Sigmoid colon (tissue), 7 donors: ENCODE results near the gene ENTR1. TPM values are rescaled to one million over a fixed set of nuclear protein-coding genes. Genes with fewer than 3 reads are reported as not detected.

Experiments used
- DNase-seq: peaks from one replicate; pipeline ENCODE4 v3.0.0-alpha.2; 2019
- H3K27ac ChIP-seq, 4 donors: fragments of 200-600 bp; sonication (generic); one replicate each; pipeline ENCODE4 v1.5.1; 2016 to 2019; ENCODE audit warnings: mild to moderate bottlenecking in 1 of 4
- H3K27me3 ChIP-seq, 3 donors: fragments of 200-600 bp; sonication (generic); one replicate each; pipeline ENCODE4 v1.5.1; 2019; ENCODE audit warnings: mild to moderate bottlenecking in 1 of 3
- H3K36me3 ChIP-seq, 4 donors: fragments of 200-600 bp; sonication (generic); one replicate each; pipeline ENCODE4 v1.5.1; 2016 to 2019
- H3K4me1 ChIP-seq, 4 donors: fragments of 200-600 bp; sonication (generic); one replicate each; pipeline ENCODE4 v1.5.1; 2017 to 2019
- H3K4me3 ChIP-seq, 4 donors: fragments of 200-600 bp; sonication (generic); one replicate each; pipeline ENCODE4 v1.5.1; 2017 to 2019; ENCODE audit warnings: mild to moderate bottlenecking in 2 of 4, moderate library complexity in 1 of 4
- H3K9me3 ChIP-seq, 4 donors: fragments of 200-600 bp in 3 of 4; sonication (generic) in 3 of 4; one replicate each; pipeline versions ENCODE4 v1.5.1 to v1.6.1; 2013 to 2019
- EP300 ChIP-seq, 4 donors: sonication (generic); formaldehyde crosslinking; IDR thresholded peaks; one replicate each; pipeline ENCODE4 v1.6.1; 2017; ENCODE audit warnings: antibody characterized with exemption in 4 of 4
- POLR2A ChIP-seq, 2 donors: fragments of 450-650 bp; IDR thresholded peaks; one replicate each; pipeline ENCODE4 v1.6.1; 2016; ENCODE audit warnings: antibody characterized with exemption in 2 of 2, mild to moderate bottlenecking in 2 of 2, moderate library complexity in 2 of 2
- POLR2AphosphoS5 ChIP-seq, 4 donors: sonication (generic); formaldehyde crosslinking; IDR thresholded peaks; one replicate each; pipeline ENCODE4 v1.6.1; 2017; ENCODE audit warnings: antibody characterized with exemption in 4 of 4
- WGBS, 2 donors: extraction: QIAGEN DNeasy Blood & Tissue Kit; methylation state at CpG; one replicate each; pipeline ENCODE4 v1.1.7; 2013; 5-methylcytosine and 5-hydroxymethylcytosine counted together
- intact Hi-C: fragments of 100-400 bp; cut with DNase I; formaldehyde crosslinking; loops from one replicate; pipeline ENCODE4 v1.15.1; 2023
- polyA plus RNA-seq, 3 donors: library from polyadenylated mRNA; stranded (reverse); fragments of 200-250 nt; gene quantifications; one replicate each; pipeline ENCODE4 v1.2.3, GENCODE V29; 2013
- total RNA-seq, 4 donors: library from RNA; depleted of rRNA; stranded (reverse); fragments of >200 nt; gene quantifications; one replicate each; pipeline ENCODE4 v1.1.0, GENCODE V29; 2016
- TF ChIP-seq, protein P1 (sequence below), 4 experiments: fragments of 450-650 bp in 3 of 4; fragments of 200-600 bp in 1 of 4; IDR thresholded peaks; one replicate each; pipeline ENCODE4 v1.5.1; 2016 to 2019; ENCODE audit warnings: antibody characterized with exemption in 4 of 4, mild to moderate bottlenecking in 3 of 4, moderate library complexity in 2 of 4
- donor health status: healthy with polysubstance abuse.
- donor health status: Bipolar disorder and iron deficiency.
- donor health status: healthy.

Gene ENTR1
- total and polyA plus RNA-seq, 7 donors: 16.2 to 47.2 (median 30.6) TPM

DNA sequence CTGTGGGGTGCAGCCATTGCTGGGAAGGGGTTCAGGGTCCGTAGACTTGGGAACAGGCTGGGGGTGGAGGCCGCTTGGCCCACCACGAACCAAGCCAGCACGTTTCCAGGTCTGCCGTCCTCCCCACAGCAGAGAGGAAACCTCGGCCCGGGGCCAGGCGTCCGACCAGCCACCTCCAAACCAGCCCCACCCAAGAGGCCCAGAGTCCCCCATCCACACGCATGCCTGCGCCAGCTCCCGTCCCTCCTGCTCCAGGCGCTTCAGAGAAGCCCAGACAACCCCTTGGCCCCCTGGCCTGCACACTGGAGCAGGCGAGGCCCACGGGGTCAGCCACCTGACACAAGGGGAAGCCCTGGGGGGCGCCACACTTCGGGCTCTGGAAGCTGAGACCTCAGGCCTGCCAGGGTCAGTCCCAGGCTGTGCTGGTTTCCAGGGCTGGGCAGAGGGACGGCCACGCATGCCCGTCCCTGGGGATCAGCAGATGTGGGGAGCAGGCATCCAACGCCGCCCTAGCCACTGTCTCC, 53.1 kb downstream of the ENTR1 start:
- 70 to 80% methylated on average over 22 of the region's 22 CpGs for WGBS, 2 donors
- H3K27ac ChIP-seq: no peak overlapping the region

DNA sequence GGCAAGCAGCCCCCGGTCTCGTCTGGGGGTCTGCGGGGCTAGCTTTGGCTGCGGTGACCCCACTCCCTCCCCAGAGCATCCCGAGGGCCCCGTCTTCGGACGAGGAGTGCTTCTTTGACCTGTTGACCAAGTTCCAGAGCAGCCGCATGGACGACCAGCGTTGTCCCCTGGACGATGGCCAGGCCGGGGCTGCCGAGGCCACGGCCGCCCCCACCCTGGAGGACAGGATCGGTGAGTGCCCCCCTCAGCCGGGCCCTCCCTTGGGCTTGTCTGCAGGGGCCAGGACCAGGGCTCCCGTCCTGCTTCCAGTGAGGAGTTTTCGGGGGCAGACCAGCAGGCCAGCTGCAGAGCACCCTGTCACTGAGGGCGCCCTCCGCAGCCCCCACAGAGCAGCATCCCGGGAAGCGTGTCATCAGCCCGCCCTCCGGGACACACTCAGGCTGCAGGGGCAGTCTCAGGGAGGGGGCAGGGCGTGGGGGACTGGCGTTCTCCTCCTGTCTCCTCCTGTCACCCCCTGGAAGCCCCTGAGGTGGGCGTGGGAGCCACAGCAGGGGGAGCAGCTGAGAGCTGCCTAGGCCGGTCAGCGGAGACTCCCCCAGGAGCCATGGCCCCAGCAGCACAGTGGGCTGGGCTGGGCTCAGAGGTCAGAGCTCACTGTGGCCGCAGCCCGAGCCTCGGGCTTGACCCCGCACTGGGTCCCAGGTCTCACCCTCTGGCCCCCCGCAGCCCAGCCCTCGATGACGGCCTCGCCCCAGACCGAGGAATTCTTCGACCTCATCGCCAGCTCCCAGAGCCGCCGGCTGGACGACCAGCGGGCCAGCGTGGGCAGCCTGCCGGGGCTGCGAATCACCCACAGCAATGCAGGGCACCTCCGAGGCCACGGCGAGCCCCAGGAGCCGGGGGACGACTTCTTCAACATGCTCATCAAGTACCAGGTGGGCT, 54.5 kb downstream of the ENTR1 start:
- intact Hi-C loops: no loop called here
- Histone ChIP-seq H3K9me3 (no peaks in the 10 kb centered on the region), H3K27ac (no peak overlapping the region), H3K36me3 (peaks cover 0 to 31% (median 6%) of the 10 kb centered on the region in 4 donors), H3K4me1 (peaks cover 0 to 25% (median 15%) of the 10 kb centered on the region in 4 donors), H3K4me3 (no peak overlapping the region), H3K27me3 (no peaks in the 10 kb centered on the region)
- TF ChIP-seq POLR2AphosphoS5 (IDR thresholded peaks at IDR 0.05) (no peak), POLR2A (IDR thresholded peaks at IDR 0.05) (no peak), EP300 (IDR thresholded peaks at IDR 0.05) (no peak)
- TF ChIP-seq, protein P1, sequence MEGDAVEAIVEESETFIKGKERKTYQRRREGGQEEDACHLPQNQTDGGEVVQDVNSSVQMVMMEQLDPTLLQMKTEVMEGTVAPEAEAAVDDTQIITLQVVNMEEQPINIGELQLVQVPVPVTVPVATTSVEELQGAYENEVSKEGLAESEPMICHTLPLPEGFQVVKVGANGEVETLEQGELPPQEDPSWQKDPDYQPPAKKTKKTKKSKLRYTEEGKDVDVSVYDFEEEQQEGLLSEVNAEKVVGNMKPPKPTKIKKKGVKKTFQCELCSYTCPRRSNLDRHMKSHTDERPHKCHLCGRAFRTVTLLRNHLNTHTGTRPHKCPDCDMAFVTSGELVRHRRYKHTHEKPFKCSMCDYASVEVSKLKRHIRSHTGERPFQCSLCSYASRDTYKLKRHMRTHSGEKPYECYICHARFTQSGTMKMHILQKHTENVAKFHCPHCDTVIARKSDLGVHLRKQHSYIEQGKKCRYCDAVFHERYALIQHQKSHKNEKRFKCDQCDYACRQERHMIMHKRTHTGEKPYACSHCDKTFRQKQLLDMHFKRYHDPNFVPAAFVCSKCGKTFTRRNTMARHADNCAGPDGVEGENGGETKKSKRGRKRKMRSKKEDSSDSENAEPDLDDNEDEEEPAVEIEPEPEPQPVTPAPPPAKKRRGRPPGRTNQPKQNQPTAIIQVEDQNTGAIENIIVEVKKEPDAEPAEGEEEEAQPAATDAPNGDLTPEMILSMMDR (IDR thresholded peaks at IDR 0.05): no peak
- DNase-seq: no peak
- WGBS, 2 donors: 69 to 88% methylated on average over 54 of the region's 54 CpGs

More for the DNA sequence above, 53.1 kb downstream of the ENTR1 start:
- TF ChIP-seq POLR2AphosphoS5 (IDR thresholded peaks at IDR 0.05) (no peak), POLR2A (IDR thresholded peaks at IDR 0.05) (no peak), EP300 (IDR thresholded peaks at IDR 0.05) (no peak)
- TF ChIP-seq, protein P1 (IDR thresholded peaks at IDR 0.05): no peak
- Histone ChIP-seq H3K36me3 (peaks cover 0 to 31% (median 6%) of the 10 kb centered on the region in 4 donors), H3K9me3 (no peaks in the 10 kb centered on the region), H3K4me3 (no peak overlapping the region), H3K27me3 (no peaks in the 10 kb centered on the region), H3K4me1 (peaks cover 0 to 39% (median 28%) of the 10 kb centered on the region in 4 donors)
- intact Hi-C loops: no loop called here
- no peak for DNase-seq

DNA sequence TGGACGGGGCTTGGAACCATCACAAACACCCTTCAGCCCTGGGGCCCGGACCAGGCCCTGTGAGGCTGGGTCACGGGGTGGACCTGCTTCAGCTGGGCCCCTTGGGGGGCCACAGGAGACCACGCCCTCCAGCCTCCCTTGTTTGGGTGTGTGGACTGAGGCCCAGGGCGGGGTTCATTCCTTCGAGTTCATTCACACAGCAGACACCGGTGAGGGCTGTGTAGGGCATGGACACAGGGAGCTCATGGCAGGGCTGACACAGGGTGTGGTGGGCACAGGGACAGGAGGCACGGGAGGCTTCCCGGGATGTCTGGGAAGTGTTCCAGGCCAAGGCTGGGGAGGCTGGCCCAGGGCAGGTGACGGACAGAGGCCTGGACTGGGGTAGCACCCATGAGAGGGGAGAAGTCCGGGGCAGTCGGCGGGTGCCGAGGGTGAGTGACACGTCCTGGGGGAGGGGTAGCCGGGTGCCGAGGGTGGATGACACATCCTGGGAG, 55.8 kb downstream of the ENTR1 start:
- Histone ChIP-seq H3K9me3 (no peaks in the 10 kb centered on the region), H3K4me3 (no peak overlapping the region), H3K27ac (peak overlapping the region; percentile 58 to 73 (median 66)), H3K4me1 (peaks cover 0 to 17% (median 9%) of the 10 kb centered on the region in 4 donors), H3K27me3 (no peaks in the 10 kb centered on the region), H3K36me3 (peaks cover 0 to 35% (median 6%) of the 10 kb centered on the region in 4 donors)
- 21 to 63% methylated on average over 17 of the region's 17 CpGs for WGBS, 2 donors
- intact Hi-C loops: no loop called here
- TF ChIP-seq, protein P1 (IDR thresholded peaks at IDR 0.05): no peak
- peak; percentile 84 for DNase-seq

DNA sequence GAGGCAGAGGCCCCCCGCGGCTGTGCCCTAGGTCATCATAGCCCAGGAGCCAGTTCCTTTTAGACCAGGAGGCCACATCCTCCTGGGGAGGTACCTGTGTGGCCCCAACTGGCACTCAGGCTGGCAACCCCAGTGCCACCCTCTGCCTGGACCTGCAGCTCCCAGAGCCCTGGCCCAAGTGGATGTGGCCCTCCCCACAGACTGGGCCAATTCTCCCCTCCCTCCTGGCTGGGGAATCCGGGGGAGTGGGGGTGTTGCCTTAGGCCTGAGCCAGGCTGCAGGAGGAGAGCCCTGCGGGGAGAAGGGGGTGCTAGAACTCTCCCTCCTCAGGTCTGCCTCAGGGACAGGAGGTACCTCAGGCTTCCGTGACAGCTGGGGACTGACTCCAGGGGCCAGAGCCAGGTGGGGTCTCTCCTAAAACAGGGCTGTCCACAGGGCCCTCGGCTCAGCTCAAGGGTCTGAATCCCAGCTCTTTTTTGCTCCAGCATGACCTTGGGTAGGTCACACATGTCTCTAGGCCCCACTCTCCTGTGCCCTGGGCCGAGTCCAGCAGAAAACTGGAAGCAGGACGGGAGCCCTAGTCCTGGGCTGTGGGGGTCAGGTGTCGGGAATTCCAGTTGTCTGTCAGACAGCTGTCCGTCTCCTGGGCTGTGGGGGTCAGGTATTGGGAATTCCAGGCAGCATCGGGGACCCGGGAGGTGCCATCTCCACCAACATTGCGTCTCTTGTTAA, 56.5 kb downstream of the ENTR1 start:
- DNase-seq: no peak
- no peaks in the 10 kb centered on the region for H3K27me3 ChIP-seq
- no peak overlapping the region for H3K4me3 ChIP-seq
- intact Hi-C loops: no loop called here
- H3K27ac ChIP-seq: peak overlapping the region; percentile 58 to 73 (median 66)
- H3K9me3 ChIP-seq: no peaks in the 10 kb centered on the region
- TF ChIP-seq POLR2AphosphoS5 (IDR thresholded peaks at IDR 0.05) (no peak), EP300 (IDR thresholded peaks at IDR 0.05) (no peak), POLR2A (IDR thresholded peaks at IDR 0.05) (no peak)
- TF ChIP-seq, protein P1 (IDR thresholded peaks at IDR 0.05): no peak
- peaks cover 0 to 42% (median 6%) of the 10 kb centered on the region in 4 donors for H3K36me3 ChIP-seq
- H3K4me1 ChIP-seq: peaks cover 0 to 17% (median 9%) of the 10 kb centered on the region in 4 donors
- 65 to 82% methylated on average over 13 of the region's 13 CpGs for WGBS, 2 donors
